ENCODE measurements around the gene FBXO27.

DNA sequence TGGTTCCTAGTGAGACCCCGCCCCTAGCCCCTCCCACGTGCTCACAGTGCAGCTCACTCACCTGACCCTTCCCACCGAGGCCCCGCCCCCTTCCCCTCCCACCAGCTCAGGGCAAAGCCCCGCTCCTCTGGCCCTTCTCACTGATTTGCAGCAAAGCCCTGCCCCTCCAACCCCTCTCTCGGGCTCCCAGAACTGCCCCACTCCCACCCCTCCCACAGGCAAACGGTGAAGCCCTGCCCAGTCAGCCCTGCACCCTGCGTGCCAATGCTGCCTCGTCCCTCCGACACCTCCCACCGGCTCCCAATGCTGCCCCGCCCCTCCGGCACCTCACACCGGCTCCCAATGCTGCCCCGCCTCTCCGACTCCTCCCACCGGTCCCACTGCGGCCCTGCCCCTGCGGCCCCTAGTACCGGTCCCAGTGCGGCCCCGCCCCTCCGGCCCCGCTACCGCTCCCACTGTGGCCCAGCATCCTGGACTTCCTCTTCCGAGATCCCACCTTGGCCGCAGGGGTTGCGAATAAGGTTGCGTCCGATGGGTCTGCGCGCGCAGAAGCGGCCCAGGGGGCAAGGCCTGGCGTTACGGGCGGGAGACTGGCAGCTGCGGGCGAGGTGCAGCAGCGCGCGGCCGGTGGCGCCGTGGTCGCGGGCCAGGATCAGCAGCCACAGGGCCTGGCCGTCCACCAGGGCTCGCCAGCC is 834 bp downstream of the FBXO27 start:
- no peak for TF ChIP-seq ZNF34 (CRISPR knock-in tag; IDR thresholded peaks at IDR 0.05; ENCODE audit: borderline replicate concordance)
- no peak for TF ChIP-seq KAT7 (CRISPR knock-in tag; IDR thresholded peaks at IDR 0.05; ENCODE audit: borderline replicate concordance)
- no peak for TF ChIP-seq ZNF607 (CRISPR knock-in tag; IDR thresholded peaks at IDR 0.05; ENCODE audit: borderline replicate concordance)
- no peak for TF ChIP-seq CAMTA2 (CRISPR knock-in tag; IDR thresholded peaks at IDR 0.05; ENCODE audit: borderline replicate concordance)
- TF ChIP-seq HDAC6 (IDR thresholded peaks at IDR 0.05; ENCODE audit: low read depth, low read length) = no peak
- TF ChIP-seq, protein P1, sequence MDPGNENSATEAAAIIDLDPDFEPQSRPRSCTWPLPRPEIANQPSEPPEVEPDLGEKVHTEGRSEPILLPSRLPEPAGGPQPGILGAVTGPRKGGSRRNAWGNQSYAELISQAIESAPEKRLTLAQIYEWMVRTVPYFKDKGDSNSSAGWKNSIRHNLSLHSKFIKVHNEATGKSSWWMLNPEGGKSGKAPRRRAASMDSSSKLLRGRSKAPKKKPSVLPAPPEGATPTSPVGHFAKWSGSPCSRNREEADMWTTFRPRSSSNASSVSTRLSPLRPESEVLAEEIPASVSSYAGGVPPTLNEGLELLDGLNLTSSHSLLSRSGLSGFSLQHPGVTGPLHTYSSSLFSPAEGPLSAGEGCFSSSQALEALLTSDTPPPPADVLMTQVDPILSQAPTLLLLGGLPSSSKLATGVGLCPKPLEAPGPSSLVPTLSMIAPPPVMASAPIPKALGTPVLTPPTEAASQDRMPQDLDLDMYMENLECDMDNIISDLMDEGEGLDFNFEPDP (CRISPR knock-in tag; conservative IDR thresholded peaks at IDR 0.05) = no peak
- TF ChIP-seq FOSL1 (CRISPR knock-in tag; IDR thresholded peaks at IDR 0.05; ENCODE audit: borderline replicate concordance) = no peak
- TF ChIP-seq, protein P2, sequence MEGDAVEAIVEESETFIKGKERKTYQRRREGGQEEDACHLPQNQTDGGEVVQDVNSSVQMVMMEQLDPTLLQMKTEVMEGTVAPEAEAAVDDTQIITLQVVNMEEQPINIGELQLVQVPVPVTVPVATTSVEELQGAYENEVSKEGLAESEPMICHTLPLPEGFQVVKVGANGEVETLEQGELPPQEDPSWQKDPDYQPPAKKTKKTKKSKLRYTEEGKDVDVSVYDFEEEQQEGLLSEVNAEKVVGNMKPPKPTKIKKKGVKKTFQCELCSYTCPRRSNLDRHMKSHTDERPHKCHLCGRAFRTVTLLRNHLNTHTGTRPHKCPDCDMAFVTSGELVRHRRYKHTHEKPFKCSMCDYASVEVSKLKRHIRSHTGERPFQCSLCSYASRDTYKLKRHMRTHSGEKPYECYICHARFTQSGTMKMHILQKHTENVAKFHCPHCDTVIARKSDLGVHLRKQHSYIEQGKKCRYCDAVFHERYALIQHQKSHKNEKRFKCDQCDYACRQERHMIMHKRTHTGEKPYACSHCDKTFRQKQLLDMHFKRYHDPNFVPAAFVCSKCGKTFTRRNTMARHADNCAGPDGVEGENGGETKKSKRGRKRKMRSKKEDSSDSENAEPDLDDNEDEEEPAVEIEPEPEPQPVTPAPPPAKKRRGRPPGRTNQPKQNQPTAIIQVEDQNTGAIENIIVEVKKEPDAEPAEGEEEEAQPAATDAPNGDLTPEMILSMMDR (CRISPR knock-in tag; IDR thresholded peaks at IDR 0.05) = no peak
- no peak for TF ChIP-seq FIP1L1 (IDR thresholded peaks at IDR 0.05; ENCODE audit: borderline replicate concordance, insufficient read depth, low read depth, low read length)
